Cardiac muscle cell (in vitro differentiated cells and primary cell): ENCODE measurements around the gene AHRR. TPM values are rescaled to one million over a fixed set of nuclear protein-coding genes. Genes with fewer than 3 reads are reported as not detected.

Experiments
- DNase-seq, 2 donors: peaks; one replicate each; pipeline versions ENCODE4 v3.0.0 to v3.0.0-alpha.2; 2010 to 2017; ENCODE audit warnings: low read depth in 1 of 2, low spot score in 1 of 2
- H3K27ac ChIP-seq: fragments of 200-600 bp; sonication (generic); 2 replicates; pipeline ENCODE4 v1.5.1; 2016
- H3K27me3 ChIP-seq: fragments of 200-600 bp; sonication (generic); 2 replicates; pipeline ENCODE4 v1.6.0; 2016; ENCODE audit warnings: control low read depth
- H3K36me3 ChIP-seq: fragments of 200-600 bp; sonication (generic); 2 replicates; pipeline ENCODE4 v1.5.1; 2016; ENCODE audit warnings: control low read depth
- H3K4me1 ChIP-seq: fragments of 200-600 bp; sonication (generic); 2 replicates; pipeline ENCODE4 v1.8.1; 2017; ENCODE audit warnings: low read depth, mild to moderate bottlenecking, mixed run types
- H3K4me3 ChIP-seq: fragments of 200-600 bp; sonication (generic); 2 replicates; pipeline ENCODE4 v1.5.1; 2016; ENCODE audit warnings: mild to moderate bottlenecking
- H3K9me3 ChIP-seq: fragments of 200-600 bp; sonication (generic); 2 replicates; pipeline ENCODE4 v1.5.1; 2017; ENCODE audit warnings: low read depth, mild to moderate bottlenecking, control low read depth
- CTCF ChIP-seq: IDR thresholded peaks from 2 replicates; pipeline ENCODE4 v1.5.1; 2012; ENCODE audit warnings: low read depth, mild to moderate bottlenecking, low read length
- polyA plus RNA-seq: library from polyadenylated mRNA; unstranded; fragments of >200 nt; fragmentation: Nextera tagmentation; extraction: Ambion mirVana; gene quantifications from 2 replicates; pipeline ENCODE4 v1.2.1, GENCODE V29; 2016
- total RNA-seq: library from RNA; depleted of rRNA; stranded (reverse); fragments of >200 nt; gene quantifications from 2 replicates; pipeline ENCODE4 v1.2.3, GENCODE V29; 2016

The AHRR gene
- total and polyA plus RNA-seq, 2 experiments from 2014 or later: 0.99 to 1.4 TPM

GRCh38 chr5:351084-351920 lies 29.8 kb downstream of the AHRR start:
- Histone ChIP-seq H3K36me3 (no peaks in the 10 kb centered on the region), H3K27ac (no peak overlapping the region), H3K4me1 (no peaks in the 10 kb centered on the region), H3K4me3 (no peak overlapping the region), H3K27me3 (no peaks in the 10 kb centered on the region), H3K9me3 (no peaks in the 10 kb centered on the region)
- no peak for DNase-seq
- no peak for TF ChIP-seq CTCF

GRCh38 chr5:351921-352245 lies 30.4 kb downstream of the AHRR start:
- no peaks in the 10 kb centered on the region for H3K4me1 ChIP-seq
- no peaks in the 10 kb centered on the region for H3K27me3 ChIP-seq
- H3K27ac ChIP-seq: no peak overlapping the region
- H3K36me3 ChIP-seq: no peaks in the 10 kb centered on the region
- no peak for DNase-seq
- no peak overlapping the region for H3K4me3 ChIP-seq
- H3K9me3 ChIP-seq: no peaks in the 10 kb centered on the region
- TF ChIP-seq CTCF: no peak

DNA sequence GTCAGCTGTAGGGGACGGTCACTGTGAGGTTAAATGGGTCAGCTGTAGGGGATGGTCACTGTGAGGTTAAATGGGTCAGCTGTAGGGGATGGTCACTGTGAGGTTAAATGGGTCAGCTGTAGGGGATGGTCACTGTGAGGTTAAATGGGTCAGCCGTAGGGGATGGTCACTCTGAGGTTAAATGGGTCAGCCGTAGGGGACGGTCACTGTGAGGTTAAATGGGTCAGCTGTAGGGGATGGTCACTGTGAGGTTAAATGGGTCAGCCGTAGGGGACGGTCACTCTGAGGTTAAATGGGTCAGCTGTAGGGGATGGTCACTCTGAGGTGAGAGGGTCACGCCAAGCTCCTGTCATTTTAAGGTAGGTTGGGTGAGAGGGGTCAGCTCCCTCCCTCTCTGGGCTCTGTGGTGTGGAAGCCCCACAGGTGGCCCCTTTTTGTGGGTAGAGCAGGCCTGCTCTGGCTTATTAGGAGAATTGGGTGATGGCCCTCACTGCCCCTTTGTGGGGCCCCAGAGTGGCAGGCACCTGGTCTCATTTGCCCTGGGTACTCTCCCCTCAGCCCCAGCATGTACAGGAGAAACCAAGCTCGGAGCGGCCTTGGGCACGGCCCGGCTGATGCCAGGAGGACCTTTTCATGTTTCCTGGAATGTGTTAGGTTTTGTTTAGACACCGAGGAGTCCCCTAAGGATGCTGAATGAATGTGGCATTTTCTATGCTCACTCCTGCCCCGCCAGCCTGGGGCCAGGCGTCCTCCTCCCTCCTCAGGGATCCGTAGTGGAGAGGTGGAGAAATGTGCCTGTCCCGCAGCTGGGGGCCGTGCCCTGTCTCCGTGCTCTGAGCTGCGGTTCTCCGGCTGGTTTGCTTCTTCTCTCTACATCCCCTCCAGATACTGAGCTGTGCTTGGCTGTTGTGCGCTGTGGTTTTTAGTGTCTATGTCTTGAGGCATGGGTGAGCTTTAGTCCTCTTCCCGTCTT lies 31.4 kb downstream of the AHRR start:
- Histone ChIP-seq H3K9me3 (no peaks in the 10 kb centered on the region), H3K36me3 (no peaks in the 10 kb centered on the region), H3K4me3 (no peak overlapping the region), H3K27me3 (no peaks in the 10 kb centered on the region), H3K4me1 (no peaks in the 10 kb centered on the region), H3K27ac (no peak overlapping the region)
- no peak for DNase-seq
- TF ChIP-seq CTCF: no peak

- H3K4me1 ChIP-seq: no peaks in the 10 kb centered on the region
- H3K27ac ChIP-seq: no peak overlapping the region
- no peak overlapping the region for H3K4me3 ChIP-seq
- H3K36me3 ChIP-seq: no peaks in the 10 kb centered on the region
- no peak for TF ChIP-seq CTCF
- H3K9me3 ChIP-seq: no peaks in the 10 kb centered on the region
- H3K27me3 ChIP-seq: no peaks in the 10 kb centered on the region
- no peak for DNase-seq
Measured at GRCh38 chr5:353612-354580, 32.4 kb downstream of the AHRR start.
